IMR-90 (cell line): ENCODE data around the gene AMBRA1. TPM values are rescaled to one million over a fixed set of nuclear protein-coding genes. Genes with fewer than 3 reads are reported as not detected.

Experiments
- ATAC-seq: fragments of 200-7000 bp; cut with Tn5 transposase; 2 replicates; pipeline ENCODE4 v1.9.1; 2020; ENCODE audit warnings: low read depth, mild to moderate bottlenecking, moderate library complexity
- BruUV-seq: library from RNA; stranded (reverse); fragments of 400-500 nt; replicated peaks from 2 replicates; lab custom pipeline; 2021; lab: Mats Ljungman, UMichigan
- CTCF ChIA-PET: fragments of 300-600 bp; formaldehyde crosslinking; extraction: SDS; loops from one replicate; lab custom pipeline; 2021; ENCODE audit warnings: antibody characterized with exemption; lab: Yijun Ruan, JAX
- POLR2A ChIA-PET: fragments of 300-600 bp; sonication (Branson Sonifier 250); formaldehyde crosslinking; loops from one replicate; lab custom pipeline; 2022; ENCODE audit warnings: antibody characterized with exemption; ENCODE audit not compliant: unreplicated experiment; lab: Charles Lee
- DNase-seq: peaks from one replicate; pipeline ENCODE4 v3.0.0; 2013
- H2AFZ ChIP-seq: replicated peaks from 2 replicates; pipeline ENCODE3; 2013; ENCODE audit warnings: low read length, mild to moderate bottlenecking; ENCODE audit not compliant: poor library complexity
- H2AK5ac ChIP-seq: 2 replicates; pipeline ENCODE4 v1.6.1; 2013; ENCODE audit warnings: low read depth, low read length, inconsistent platforms
- H2AK9ac ChIP-seq: replicated peaks from 2 replicates; pipeline ENCODE3; 2013; ENCODE audit warnings: mild to moderate bottlenecking, low read depth, low read length, moderate library complexity; ENCODE audit not compliant: poor library complexity
- H2BK120ac ChIP-seq: 2 replicates; pipeline ENCODE4 v1.6.1; 2013; ENCODE audit warnings: low read depth, low read length, inconsistent platforms
- H2BK15ac ChIP-seq: 3 replicates; pipeline ENCODE4 v1.6.1; 2013; ENCODE audit warnings: low read depth, low read length, inconsistent platforms
- H2BK20ac ChIP-seq: 2 replicates; pipeline ENCODE4 v1.6.1; 2013; ENCODE audit warnings: low read depth, mild to moderate bottlenecking, inconsistent platforms, low read length, moderate library complexity
- H2BK5ac ChIP-seq: 2 replicates; pipeline ENCODE4 v1.6.1; 2013; ENCODE audit warnings: mild to moderate bottlenecking, low read depth, low read length, inconsistent platforms; ENCODE audit not compliant: poor library complexity, severe bottlenecking
- H3K14ac ChIP-seq: replicated peaks from 2 replicates; pipeline ENCODE4 v1.6.1; 2013; ENCODE audit warnings: low read depth, low read length, inconsistent platforms
- H3K18ac ChIP-seq: 2 replicates; pipeline ENCODE4 v1.6.1; 2013; ENCODE audit warnings: low read depth, low read length, control low read depth
- H3K23ac ChIP-seq: 2 replicates; pipeline ENCODE4 v1.6.1; 2013; ENCODE audit warnings: low read depth, low read length, inconsistent platforms
- H3K27ac ChIP-seq: 2 replicates; pipeline ENCODE4 v1.5.1; 2013; ENCODE audit warnings: mild to moderate bottlenecking, control low read depth, low read length; ENCODE audit not compliant: insufficient read depth
- H3K27me3 ChIP-seq: 2 replicates; pipeline ENCODE4 v1.6.1; 2013; ENCODE audit warnings: low read length; ENCODE audit not compliant: control insufficient read depth, insufficient read depth
- H3K36me3 ChIP-seq: 2 replicates; pipeline ENCODE4 v1.6.1; 2013; ENCODE audit warnings: low read length, mixed read lengths; ENCODE audit not compliant: control insufficient read depth, insufficient read depth
- H3K4ac ChIP-seq: 2 replicates; pipeline ENCODE4 v1.6.1; 2013; ENCODE audit warnings: low read depth, low read length, inconsistent platforms
- H3K4me1 ChIP-seq: 2 replicates; pipeline ENCODE4 v1.6.1; 2013; ENCODE audit warnings: low read length, mixed read lengths; ENCODE audit not compliant: control insufficient read depth, insufficient read depth
- H3K4me2 ChIP-seq: 2 replicates; pipeline ENCODE4 v1.6.1; 2013; ENCODE audit warnings: low read depth, mild to moderate bottlenecking, control low read depth, low read length, moderate library complexity
- H3K4me3 ChIP-seq: 2 replicates; pipeline ENCODE4 v1.5.1; 2013; ENCODE audit warnings: low read depth, mild to moderate bottlenecking, control low read depth, low read length, moderate library complexity; ENCODE audit not compliant: insufficient read depth
- H3K56ac ChIP-seq: 2 replicates; pipeline ENCODE4 v1.6.1; 2013; ENCODE audit warnings: low read length, inconsistent platforms; ENCODE audit not compliant: insufficient read depth; ENCODE audit errors: extremely low read depth
- H3K79me1 ChIP-seq, 2 experiments: 2 replicates each; pipeline ENCODE4 v1.6.1; 2013; ENCODE audit warnings: low read length in 2 of 2, inconsistent platforms in 1 of 2, low read depth in 1 of 2
- H3K9ac ChIP-seq: 2 replicates; pipeline ENCODE4 v1.6.1; 2013; ENCODE audit warnings: low read depth, low read length, control low read depth
- H3K9me1 ChIP-seq: 2 replicates; pipeline ENCODE4 v1.6.1; 2013; ENCODE audit warnings: low read length, inconsistent platforms; ENCODE audit not compliant: insufficient read depth
- H3K9me3 ChIP-seq: 2 replicates; pipeline ENCODE4 v1.6.1; 2013; ENCODE audit warnings: low read length; ENCODE audit not compliant: control insufficient read depth, insufficient read depth
- H4K20me1 ChIP-seq: 2 replicates; pipeline ENCODE4 v1.6.1; 2013; ENCODE audit warnings: low read length, inconsistent platforms; ENCODE audit not compliant: insufficient read depth
- H4K5ac ChIP-seq: 2 replicates; pipeline ENCODE4 v1.6.1; 2013; ENCODE audit warnings: mild to moderate bottlenecking, low read depth, low read length, control low read depth
- H4K8ac ChIP-seq, 2 experiments: 2 replicates each; pipeline ENCODE4 v1.6.1; 2013; ENCODE audit warnings: low read depth in 2 of 2, low read length in 2 of 2, control low read depth in 1 of 2, inconsistent platforms in 1 of 2
- H4K91ac ChIP-seq: 2 replicates; pipeline ENCODE4 v1.6.1; 2013; ENCODE audit warnings: low read depth, low read length, inconsistent platforms; ENCODE audit not compliant: insufficient read depth
- BHLHE40 ChIP-seq: fragments of 150-350 bp; IDR thresholded peaks from 2 replicates; pipeline ENCODE4 v1.6.1; 2016; ENCODE audit warnings: mild to moderate bottlenecking, low read depth, low read length
- CEBPB ChIP-seq: IDR thresholded peaks from 2 replicates; pipeline ENCODE4 v1.6.1; 2012; ENCODE audit warnings: low read depth, low read length, improper control_type of control experiment
- FOS ChIP-seq: fragments of 150-350 bp; IDR thresholded peaks from 2 replicates; pipeline ENCODE4 v1.6.1; 2016; ENCODE audit warnings: low read depth, low read length
- MAFK ChIP-seq: IDR thresholded peaks from 2 replicates; pipeline ENCODE4 v1.6.1; 2012; ENCODE audit warnings: low read depth, low read length, improper control_type of control experiment
- MXI1 ChIP-seq: IDR thresholded peaks from 2 replicates; pipeline ENCODE4 v1.6.1; 2012; ENCODE audit warnings: low read depth, mild to moderate bottlenecking, low read length, moderate library complexity, borderline replicate concordance
- NFE2L2 ChIP-seq: fragments of 150-350 bp; IDR thresholded peaks from 2 replicates; pipeline ENCODE4 v1.6.1; 2016; ENCODE audit warnings: low read depth, mild to moderate bottlenecking, low read length
- RAD21 ChIP-seq: IDR thresholded peaks from 2 replicates; pipeline ENCODE4 v1.6.1; 2012; ENCODE audit warnings: low read length, improper control_type of control experiment
- RFX5 ChIP-seq: IDR thresholded peaks from 2 replicates; pipeline ENCODE4 v1.8.0; 2012; ENCODE audit warnings: low read depth, mild to moderate bottlenecking, low read length, moderate library complexity
- SMC3 ChIP-seq: fragments of 150-350 bp; IDR thresholded peaks from 2 replicates; pipeline ENCODE4 v1.6.1; 2016; ENCODE audit warnings: low read depth, mild to moderate bottlenecking, antibody characterized with exemption, low read length, moderate library complexity
- USF2 ChIP-seq: fragments of 150-350 bp; IDR thresholded peaks from 2 replicates; pipeline ENCODE4 v1.6.1; 2017; ENCODE audit warnings: mild to moderate bottlenecking, antibody characterized with exemption, low read length, low read depth
- WGBS, 2 experiments: methylation state at CpG; one replicate each; pipeline versions ENCODE4 v1.1.5 to v1.1.7; 2013; ENCODE audit warnings: missing lambda C conversion rate in 2 of 2; ENCODE audit not compliant: insufficient read length in 1 of 2; ENCODE audit errors: extremely low coverage in 2 of 2; 5-methylcytosine and 5-hydroxymethylcytosine counted together
- dilution Hi-C: fragments of 300-500 bp; cut with HindIII; formaldehyde crosslinking; loops from one replicate; pipeline ENCODE4 v1.14.3; 2018; ENCODE audit warnings: low sequenced_read_pairs; ENCODE audit not compliant: unreplicated experiment
- in situ Hi-C: fragments of 300-500 bp; cut with MboI; formaldehyde crosslinking; loops from 3 replicates; pipeline ENCODE4 v1.14.3; 2019; ENCODE audit warnings: low sequenced_read_pairs, inconsistent platforms, mixed read lengths
- intact Hi-C: fragments of 100-400 bp; cut with micrococcal nuclease; formaldehyde crosslinking; loops from 2 replicates; pipeline ENCODE4 v1.10.0; 2022
- polyA plus RNA-seq, 3 experiments: library from polyadenylated mRNA; depleted of rRNA; stranded (reverse); fragments of >200 nt; gene quantifications; 2 replicates each; pipeline ENCODE4 v1.2.3, GENCODE V29; 2012; ENCODE audit warnings: low replicate concordance in 1 of 3
- total RNA-seq: library from RNA; depleted of rRNA; stranded (reverse); fragments of >200 nt; gene quantifications from 2 replicates; pipeline ENCODE4 v1.2.3, GENCODE V29; 2012

The AMBRA1 gene
- total and polyA plus RNA-seq, 2 of the 4 experiments (the other 2 are of a cell fraction) = 9.4 to 18.3 TPM

GRCh38 chr11:46350695-46351094 is 243.1 kb downstream of the AMBRA1 start:
- no peaks in the 10 kb centered on the region for H3K36me3 ChIP-seq
- H2AK9ac ChIP-seq = no peak overlapping the region
- H3K14ac ChIP-seq = no peak overlapping the region
- peaks cover 21 to 79% of the 10 kb centered on the region in 2 experiments for H3K79me1 ChIP-seq
- no peak overlapping the region for H3K9ac ChIP-seq
- peaks cover 19% of the 10 kb centered on the region for H3K4me1 ChIP-seq
- no TSS peak for BruUV-seq
- no peak overlapping the region for H2AK5ac ChIP-seq
- H2BK5ac ChIP-seq = no peak overlapping the region
- H3K4me3 ChIP-seq = no peak overlapping the region
- dilution Hi-C loops = no loop called here
- no peak for TF ChIP-seq USF2
- TF ChIP-seq CEBPB = no peak
- TF ChIP-seq MXI1 = no peak
- no peak for TF ChIP-seq BHLHE40
- TF ChIP-seq RFX5 = no peak
- no peak for TF ChIP-seq MAFK
- TF ChIP-seq FOS = no peak
- no peak for TF ChIP-seq SMC3
- no peak for TF ChIP-seq NFE2L2
- no peak for TF ChIP-seq RAD21
- no peak overlapping the region for H2BK20ac ChIP-seq
- WGBS, 2 experiments = no CpG with 5 or more reads among the region's 3 CpGs
- intact Hi-C loops = no loop called here
- H3K9me3 ChIP-seq = no peaks in the 10 kb centered on the region
- no peak overlapping the region for H3K23ac ChIP-seq
- ChIA-PET POLR2A (no interaction called here), CTCF (no interaction called here)
- peaks cover 29% of the 10 kb centered on the region for H4K20me1 ChIP-seq
- peaks cover 7% of the 10 kb centered on the region for H3K9me1 ChIP-seq
- H4K8ac ChIP-seq = no peak overlapping the region
- no peak overlapping the region for H2BK120ac ChIP-seq
- ATAC-seq (no peak), DNase-seq (no peak)
- H4K91ac ChIP-seq = no peak overlapping the region
- H3K4ac ChIP-seq = no peak overlapping the region
- no peak overlapping the region for H3K18ac ChIP-seq
- no peak overlapping the region for H2AFZ ChIP-seq
- H2BK15ac ChIP-seq = no peak overlapping the region
- H4K5ac ChIP-seq = no peak overlapping the region
- no peak overlapping the region for H3K4me2 ChIP-seq
- no peak overlapping the region for H3K56ac ChIP-seq
- in situ Hi-C loops = no loop called here
- no peaks in the 10 kb centered on the region for H3K27me3 ChIP-seq
- H3K27ac ChIP-seq = no peak overlapping the region
